Stimulated activated CD8-positive, alpha-beta memory T cell treated with anti-CD3 and anti-CD28 coated beads, Interleukin-7, amount 100 ng/mL, for 4 hours (primary cell): ENCODE measurements around the gene TPBGL.
"Not testable (repeated sequence)": the region's sequence is repeated elsewhere in the genome, so short reads cannot be mapped to it uniquely, and the experiment has no call there.

Experiments used
- DNase-seq, 2 donors: peaks; one replicate each; pipeline ENCODE4 v3.0.0-alpha.2; 2020; ENCODE audit warnings: low read depth in 2 of 2

TPBGL gene

DNA sequence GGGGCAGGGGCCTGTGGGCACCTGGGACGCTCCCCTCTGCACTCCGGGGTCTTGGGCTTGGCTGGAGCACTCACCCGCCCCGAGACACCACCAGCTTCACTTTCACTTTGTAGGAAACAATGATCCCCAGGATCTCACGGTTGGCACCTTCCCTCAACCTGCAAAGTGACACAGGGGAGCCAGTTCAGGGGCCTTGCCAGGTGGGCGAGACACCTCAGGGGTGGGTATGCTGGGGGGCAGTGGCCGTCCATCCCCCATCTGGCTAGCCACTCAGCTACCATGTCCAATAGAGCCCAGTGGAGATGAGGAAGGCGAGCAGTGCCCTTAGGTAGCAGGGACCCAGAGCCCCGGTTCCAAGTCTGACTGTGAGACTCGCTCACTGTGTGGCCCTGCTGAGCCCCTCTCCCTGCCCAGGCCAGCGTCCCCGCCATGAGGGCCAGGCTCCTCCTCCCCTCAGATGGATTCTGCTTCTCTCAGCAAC lies 32.3 kb downstream of the TPBGL start:
- no peak for DNase-seq

DNA sequence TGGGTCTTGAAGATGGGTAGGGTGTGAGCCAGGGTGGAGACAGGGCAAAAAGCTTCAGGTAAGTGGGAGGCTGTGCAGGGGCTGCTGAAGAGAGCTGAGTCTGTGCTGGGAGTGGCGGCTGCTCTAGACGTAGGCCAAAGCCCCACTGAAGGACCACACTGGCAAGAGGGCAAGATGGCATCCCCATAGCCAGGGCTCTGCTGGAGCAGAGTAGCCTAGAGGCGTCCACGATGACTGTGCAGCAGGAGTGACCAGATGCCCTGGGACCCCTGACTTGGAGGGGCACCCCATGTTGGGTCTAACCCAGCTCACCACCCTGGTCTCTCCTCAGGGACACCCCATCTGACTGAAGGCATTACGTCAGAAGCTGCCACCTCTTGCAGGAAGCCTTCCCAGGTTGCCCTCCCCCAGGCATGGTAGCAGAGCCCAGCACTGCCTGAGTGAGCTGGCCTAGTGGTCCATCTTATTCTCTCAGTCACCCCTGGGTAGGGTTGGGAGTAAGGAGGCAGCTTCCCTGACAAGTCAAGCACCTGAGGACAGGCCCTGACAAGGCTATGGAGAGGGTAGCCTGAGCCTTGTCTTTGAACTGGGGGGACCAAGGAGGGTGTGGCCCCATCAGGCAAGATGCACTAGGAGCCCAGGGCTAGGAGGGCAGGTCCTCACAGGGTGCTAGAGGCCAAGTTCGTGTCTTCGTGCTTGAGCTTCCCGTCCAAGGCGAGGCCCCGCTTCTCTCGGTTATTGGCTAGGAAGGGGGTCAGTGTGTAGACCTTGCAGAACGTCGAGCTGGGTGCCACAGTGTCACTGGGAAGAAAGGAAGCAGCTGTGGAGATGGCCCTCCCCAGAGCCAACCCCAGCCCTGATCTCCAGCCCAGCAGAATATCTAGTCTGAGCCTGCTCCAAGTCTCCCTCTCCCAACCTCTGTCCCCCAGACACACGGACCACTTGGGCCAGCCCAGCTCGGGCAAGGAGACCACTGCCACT lies 33.1 kb downstream of the TPBGL start:
- no peak for DNase-seq

GRCh38 chr11:75274716-75275115 lies 34.1 kb downstream of the TPBGL start:
- not testable (repeated sequence) for DNase-seq

GRCh38 chr11:75275581-75275980 lies 35.0 kb downstream of the TPBGL start:
- DNase-seq = peak; percentile 53 to 55

GRCh38 chr11:75276186-75276585 lies 35.6 kb downstream of the TPBGL start:
- DNase-seq = no peak

GRCh38 chr11:75276686-75277085 lies 36.1 kb downstream of the TPBGL start:
- no peak for DNase-seq

- DNase-seq = no peak
Observed at GRCh38 chr11:75277211-75277805, 36.7 kb downstream of the TPBGL start.

DNA sequence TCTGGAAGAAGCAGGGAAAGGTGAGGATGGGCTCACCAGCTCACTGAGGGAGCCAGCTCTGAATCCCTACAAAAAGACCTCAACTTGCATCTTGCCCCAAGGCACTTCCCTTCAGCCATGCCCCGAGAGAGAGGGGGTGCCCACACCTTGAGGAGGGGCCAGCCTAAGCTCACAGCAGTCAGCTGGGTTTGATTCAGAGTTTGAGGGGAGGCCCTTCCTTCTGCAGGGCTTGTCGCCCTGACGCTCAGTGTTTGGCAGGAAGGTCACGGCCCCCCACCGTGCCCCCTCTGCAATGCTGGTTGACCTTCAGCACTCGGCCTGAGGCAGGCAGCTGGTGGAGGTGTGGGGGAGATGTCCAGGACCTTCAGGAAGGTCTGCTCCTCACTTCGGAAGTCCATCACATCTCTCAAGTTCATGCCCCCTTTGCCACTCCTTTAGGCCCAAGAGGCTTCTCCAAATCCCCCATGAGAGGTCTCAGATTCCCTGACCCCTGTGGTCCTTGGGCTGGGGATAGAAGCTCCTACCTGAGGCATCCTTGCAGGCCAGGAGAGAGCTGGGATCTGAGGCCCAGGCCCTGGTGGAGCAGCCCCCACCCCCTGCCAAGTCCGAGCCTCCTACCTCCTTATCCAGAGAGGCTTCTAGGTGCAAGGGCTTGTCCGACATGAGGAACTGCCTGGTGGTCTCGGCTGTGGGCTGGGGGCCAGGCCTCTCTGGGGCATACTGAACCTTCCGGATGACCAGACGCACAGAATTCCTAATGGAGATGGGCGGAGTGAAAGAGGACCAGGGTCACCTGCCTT lies 37.6 kb downstream of the TPBGL start:
- DNase-seq = no peak

GRCh38 chr11:75279273-75279672 lies 38.7 kb downstream of the TPBGL start:
- DNase-seq = no peak

- DNase-seq = peak; percentile 47 to 53
Observed at GRCh38 chr11:75280227-75280701, 39.7 kb downstream of the TPBGL start.

- DNase-seq = no peak
Observed at GRCh38 chr11:75280770-75281468, 40.3 kb downstream of the TPBGL start.

DNA sequence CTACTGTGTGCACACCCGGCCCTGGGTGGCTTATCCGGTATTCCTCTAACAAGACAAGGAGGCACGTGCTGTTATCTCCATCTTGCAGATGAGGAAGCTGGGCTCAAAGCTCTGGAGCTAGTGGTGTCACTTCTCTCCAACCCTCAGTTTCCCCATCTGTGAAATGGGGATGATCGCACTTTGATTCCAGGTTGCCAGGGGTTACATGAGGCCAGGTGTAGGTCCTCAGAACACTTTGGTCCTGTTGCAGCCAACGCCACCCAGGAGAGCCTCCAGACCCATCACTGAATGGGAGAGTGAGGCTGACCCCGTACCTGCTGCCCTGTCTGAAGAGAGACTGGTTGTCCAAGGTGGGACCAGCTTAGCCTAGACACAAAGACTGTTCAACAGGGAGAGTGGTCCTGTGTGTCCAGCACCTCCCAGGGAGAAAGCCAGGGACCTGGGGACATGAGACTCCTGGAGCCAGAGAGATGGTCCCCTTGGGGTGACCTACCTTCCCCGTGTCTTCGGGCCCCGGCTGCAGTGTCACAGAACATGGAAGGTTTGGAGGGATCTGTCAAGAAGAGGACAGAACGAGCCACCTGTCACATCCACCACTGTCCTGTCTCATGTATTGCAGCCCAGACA lies 41.0 kb downstream of the TPBGL start:
- no peak for DNase-seq

- no peak for DNase-seq
Observed at GRCh38 chr11:75283391-75283931, 42.9 kb downstream of the TPBGL start.

DNA sequence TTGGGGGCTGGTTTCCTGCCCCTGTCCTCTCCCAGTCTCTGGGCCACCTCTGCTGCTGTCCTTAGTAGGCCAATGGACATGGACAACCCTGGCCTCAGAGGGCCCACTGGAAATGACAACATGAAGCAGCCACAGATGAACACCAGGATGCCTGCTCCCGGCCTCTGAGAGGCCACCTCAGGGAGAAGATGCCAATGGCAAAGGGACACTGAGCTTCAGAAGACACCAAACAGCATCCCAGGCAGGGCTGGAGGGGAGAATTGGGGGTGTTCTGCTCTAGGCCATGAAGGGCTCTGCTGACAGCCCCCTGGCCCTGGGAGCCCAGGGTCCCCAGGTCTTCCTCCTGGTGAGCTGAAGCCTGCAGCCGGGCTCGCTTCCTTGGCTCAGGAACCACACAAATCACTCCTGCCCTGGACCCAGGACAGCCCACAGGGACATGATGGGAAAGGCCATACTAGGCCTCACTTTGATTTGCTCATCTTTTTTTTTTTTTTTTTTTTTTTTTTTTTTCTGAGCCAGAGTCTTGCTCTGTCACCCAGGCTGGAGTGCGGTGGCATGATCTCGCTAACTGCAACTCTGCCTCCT lies 45.3 kb downstream of the TPBGL start:
- no peak for DNase-seq

DNA sequence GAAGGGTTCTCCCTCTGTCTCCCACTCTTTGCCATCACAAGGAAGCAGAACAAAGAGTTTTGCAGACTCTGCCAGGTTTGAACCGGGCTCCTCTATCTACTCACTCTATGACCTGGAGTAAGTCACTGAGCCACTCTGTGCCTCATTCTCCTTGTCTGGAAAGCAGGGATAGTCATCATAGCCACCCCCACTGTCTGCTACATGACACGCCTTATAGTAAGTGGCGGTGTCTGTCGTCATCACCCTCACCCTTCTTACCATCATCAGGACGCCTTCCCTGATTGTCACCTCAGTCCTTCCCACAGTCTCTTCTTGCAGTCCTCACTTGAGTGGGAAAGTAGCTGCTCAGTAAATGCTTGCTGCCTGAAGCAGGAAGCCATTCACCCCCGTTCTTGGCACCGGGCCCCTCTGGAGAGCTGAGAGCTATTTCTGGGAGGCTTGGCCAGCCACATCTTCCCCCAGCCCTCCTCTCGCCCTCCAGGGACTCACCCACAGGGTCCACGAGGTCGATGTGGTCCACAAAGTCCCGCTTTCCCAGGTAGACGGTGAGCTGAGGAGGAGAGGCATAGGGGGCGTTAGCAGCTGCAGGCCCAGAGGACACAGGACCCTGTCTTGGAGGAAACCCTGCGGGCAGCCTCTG lies 46.4 kb downstream of the TPBGL start:
- DNase-seq = no peak

- no peak for DNase-seq
Observed at GRCh38 chr11:75287579-75287978, 47.0 kb downstream of the TPBGL start.

- DNase-seq = no peak
Observed at GRCh38 chr11:75289511-75289760, 48.9 kb downstream of the TPBGL start.

DNA sequence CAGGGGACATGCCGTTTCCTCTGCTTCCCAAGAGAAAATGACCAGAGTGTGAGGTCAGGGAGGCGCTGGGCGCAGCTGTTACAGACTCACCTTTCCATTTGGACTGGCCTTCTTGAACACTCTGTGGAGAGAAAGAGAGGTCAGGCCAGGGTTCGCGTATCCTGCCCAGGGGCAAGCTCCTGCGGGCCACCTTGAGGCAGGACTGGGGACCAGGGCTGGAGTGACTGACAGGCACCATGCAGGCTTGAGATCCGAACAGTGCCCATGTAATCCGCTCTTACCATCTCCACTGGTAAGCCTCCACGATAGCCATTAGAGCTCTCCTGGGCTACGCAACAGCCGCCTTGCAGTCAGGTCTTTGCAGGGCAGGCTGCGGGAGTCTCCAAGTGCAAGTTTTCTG lies 49.3 kb downstream of the TPBGL start:
- no peak for DNase-seq

DNA sequence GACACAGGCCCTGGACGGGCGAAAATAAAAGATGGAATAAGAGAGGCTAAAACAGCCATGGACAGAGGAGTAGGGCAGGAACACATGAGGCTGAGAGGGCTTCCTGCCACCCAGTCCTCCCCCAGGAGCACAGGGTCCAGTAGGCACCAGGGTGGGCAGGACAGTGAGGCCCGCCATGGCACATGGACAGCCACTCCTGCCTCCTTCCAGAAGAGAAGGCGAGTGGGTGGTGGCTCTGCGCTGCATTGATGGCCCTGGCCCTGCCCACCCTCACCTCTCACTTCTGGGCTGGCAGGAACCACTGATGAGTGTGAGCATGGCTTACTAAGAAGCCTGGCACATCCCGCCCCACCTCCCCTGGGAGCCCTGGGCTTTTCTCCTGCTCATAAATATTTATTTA lies 51.2 kb downstream of the TPBGL start:
- no peak for DNase-seq

DNA sequence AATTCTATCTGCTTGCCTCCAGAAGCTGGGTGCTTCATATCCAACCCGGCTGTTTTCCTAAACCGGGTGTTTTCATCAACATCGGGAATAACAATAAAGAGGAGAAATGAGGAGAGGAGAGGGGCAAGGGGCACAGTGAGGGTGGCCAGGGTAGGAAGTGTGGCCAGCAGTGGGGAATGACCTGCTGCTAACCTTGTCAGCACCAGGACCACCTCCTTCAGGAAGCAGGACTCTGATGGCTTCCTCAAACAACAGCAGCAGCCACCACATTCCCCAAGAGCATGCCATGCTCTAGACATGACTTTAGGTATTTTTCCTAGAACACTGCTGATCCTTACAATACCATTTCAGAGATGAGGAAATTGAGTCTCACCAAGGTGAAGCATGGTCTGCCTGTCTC lies 52.4 kb downstream of the TPBGL start:
- DNase-seq = no peak
